Stomach (tissue), 9 donors: ENCODE data around the gene NME4. TPM values are rescaled to one million over a fixed set of nuclear protein-coding genes. Genes with fewer than 3 reads are reported as not detected.
A peak's percentile ranks its signal among the peaks of the same experiment; 100 is the strongest.

Experiments
- DNase-seq, 2 donors: peaks; one replicate each; pipeline versions ENCODE4 v3.0.0 to v3.0.0-alpha.2; 2013 to 2019
- H3K27ac ChIP-seq, 5 donors: fragments of 200-600 bp in 4 of 5; sonication (generic) in 4 of 5; one replicate each; pipeline ENCODE4 v1.5.1; 2013 to 2019; ENCODE audit warnings: mild to moderate bottlenecking in 1 of 5, moderate library complexity in 1 of 5
- H3K27me3 ChIP-seq, 3 donors: fragments of 200-600 bp; sonication (generic); one replicate each; pipeline ENCODE4 v1.5.1; 2017 to 2019; ENCODE audit warnings: mixed run types in 1 of 3
- H3K36me3 ChIP-seq, 4 donors: fragments of 200-600 bp; sonication (generic); 1 replicate in 3 of 4; 2 replicates in 1 of 4; pipeline ENCODE4 v1.5.1; 2016 to 2019
- H3K4me1 ChIP-seq, 4 donors: fragments of 200-600 bp; sonication (generic); one replicate each; pipeline ENCODE4 v1.5.1; 2016 to 2019
- H3K4me3 ChIP-seq, 4 donors: fragments of 200-600 bp; sonication (generic) in 3 of 4; one replicate each; pipeline ENCODE4 v1.5.1; 2016 to 2019; ENCODE audit warnings: mild to moderate bottlenecking in 1 of 4
- H3K9me3 ChIP-seq, 4 donors: fragments of 200-600 bp; sonication (generic); one replicate each; pipeline ENCODE4 v1.5.1; 2016 to 2019
- EP300 ChIP-seq: sonication (generic); formaldehyde crosslinking; IDR thresholded peaks from one replicate; pipeline ENCODE4 v1.6.1; 2017; ENCODE audit warnings: antibody characterized with exemption
- POLR2A ChIP-seq, 4 donors: fragments of 450-650 bp; IDR thresholded peaks; one replicate each; pipeline ENCODE4 v1.6.1; 2016; ENCODE audit warnings: antibody characterized with exemption in 4 of 4, control low read depth in 2 of 4, mild to moderate bottlenecking in 1 of 4, moderate library complexity in 1 of 4
- POLR2AphosphoS5 ChIP-seq, 3 donors: sonication (generic); formaldehyde crosslinking; IDR thresholded peaks; one replicate each; pipeline ENCODE4 v1.6.1; 2016; ENCODE audit warnings: antibody characterized with exemption in 3 of 3
- WGBS, 5 donors: extraction: QIAGEN DNeasy Blood & Tissue Kit in 3 of 5; methylation state at CpG; one replicate each; pipeline versions ENCODE4 v1.1.5 to v1.1.7; 2013 to 2018; 5-methylcytosine and 5-hydroxymethylcytosine counted together
- intact Hi-C: fragments of 100-400 bp; cut with DNase I; formaldehyde crosslinking; loops from one replicate; pipeline ENCODE4 v1.15.1; 2023; ENCODE audit warnings: low total_unique reads
- polyA plus RNA-seq, 3 donors: library from polyadenylated mRNA; stranded (reverse); fragments of 200-250 nt; gene quantifications; one replicate each; pipeline ENCODE4 v1.2.3, GENCODE V29; 2013
- total RNA-seq, 5 donors: library from RNA; depleted of rRNA; stranded (reverse); fragments of >200 nt; gene quantifications; one replicate each; pipeline versions ENCODE4 v1.1.0 to v1.2.3, GENCODE V29; 2014 to 2016
- TF ChIP-seq, protein P1 (sequence below), 7 experiments: fragments of 450-650 bp in 4 of 7; fragments of 200-600 bp in 3 of 7; sonication (generic) in 3 of 7; IDR thresholded peaks; one replicate each; pipeline ENCODE4 v1.5.1; 2016 to 2019; ENCODE audit warnings: antibody characterized with exemption in 7 of 7, control low read depth in 2 of 7, mild to moderate bottlenecking in 1 of 7
- donor health status: healthy with polysubstance abuse.
- donor health status: Bipolar disorder and iron deficiency.
- donor health status: healthy.

Gene NME4
- total and polyA plus RNA-seq, 8 donors = 23.3 to 187 (median 89.8) TPM

DNA sequence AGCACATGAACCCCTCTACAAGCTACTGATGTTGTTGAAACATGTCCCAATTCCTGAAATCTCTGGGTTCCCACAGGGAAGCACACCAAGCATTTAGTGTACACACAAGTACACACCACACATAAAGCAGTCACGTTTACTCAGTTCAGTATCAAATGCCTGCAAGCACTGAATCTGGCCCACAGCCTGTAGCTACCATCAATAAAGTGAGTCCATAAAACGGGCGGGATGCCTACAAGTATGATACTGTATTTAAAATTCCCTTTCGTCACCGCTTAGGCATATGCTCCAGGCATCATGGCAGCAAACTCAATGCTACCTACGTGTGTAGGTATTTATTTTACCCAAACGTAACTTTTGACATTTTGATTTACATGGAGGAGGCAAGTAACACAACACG lies 46.8 kb upstream of the NME4 start:
- WGBS, 5 donors = 75 to 80% (median 79%) methylated on average over 8 of the region's 8 CpGs
- peaks cover 7 to 39% (median 26%) of the 10 kb centered on the region in 4 donors for H3K4me1 ChIP-seq
- no peak overlapping the region for H3K27ac ChIP-seq
- no peak for DNase-seq
- H3K4me3 ChIP-seq = no peak overlapping the region
- peaks cover 10 to 23% (median 17%) of the 10 kb centered on the region in 4 donors for H3K36me3 ChIP-seq
- no peaks in the 10 kb centered on the region for H3K27me3 ChIP-seq
- TF ChIP-seq POLR2AphosphoS5 (IDR thresholded peaks at IDR 0.05) (no peak), POLR2A (IDR thresholded peaks at IDR 0.05) (no peak), EP300 (no peak)
- TF ChIP-seq, protein P1, sequence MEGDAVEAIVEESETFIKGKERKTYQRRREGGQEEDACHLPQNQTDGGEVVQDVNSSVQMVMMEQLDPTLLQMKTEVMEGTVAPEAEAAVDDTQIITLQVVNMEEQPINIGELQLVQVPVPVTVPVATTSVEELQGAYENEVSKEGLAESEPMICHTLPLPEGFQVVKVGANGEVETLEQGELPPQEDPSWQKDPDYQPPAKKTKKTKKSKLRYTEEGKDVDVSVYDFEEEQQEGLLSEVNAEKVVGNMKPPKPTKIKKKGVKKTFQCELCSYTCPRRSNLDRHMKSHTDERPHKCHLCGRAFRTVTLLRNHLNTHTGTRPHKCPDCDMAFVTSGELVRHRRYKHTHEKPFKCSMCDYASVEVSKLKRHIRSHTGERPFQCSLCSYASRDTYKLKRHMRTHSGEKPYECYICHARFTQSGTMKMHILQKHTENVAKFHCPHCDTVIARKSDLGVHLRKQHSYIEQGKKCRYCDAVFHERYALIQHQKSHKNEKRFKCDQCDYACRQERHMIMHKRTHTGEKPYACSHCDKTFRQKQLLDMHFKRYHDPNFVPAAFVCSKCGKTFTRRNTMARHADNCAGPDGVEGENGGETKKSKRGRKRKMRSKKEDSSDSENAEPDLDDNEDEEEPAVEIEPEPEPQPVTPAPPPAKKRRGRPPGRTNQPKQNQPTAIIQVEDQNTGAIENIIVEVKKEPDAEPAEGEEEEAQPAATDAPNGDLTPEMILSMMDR (IDR thresholded peaks at IDR 0.05) = no peak
- intact Hi-C loops = no loop called here
- no peaks in the 10 kb centered on the region for H3K9me3 ChIP-seq

GRCh38 chr16:351804-352520 lies 45.0 kb upstream of the NME4 start:
- Histone ChIP-seq H3K9me3 (no peaks in the 10 kb centered on the region), H3K4me3 (peak overlapping the region; percentile 71 to 79 (median 76)), H3K27ac (peak overlapping the region; percentile 50 to 89 (median 72)), H3K4me1 (peaks cover 7 to 39% (median 23%) of the 10 kb centered on the region in 4 donors), H3K36me3 (peaks cover 0 to 6% (median 0%) of the 10 kb centered on the region in 4 donors), H3K27me3 (no peaks in the 10 kb centered on the region)
- WGBS, 5 donors = 0 to 1% (median 1%) methylated on average over 11 to 94 of the region's 95 CpGs
- DNase-seq = peak in 1 of 2 donors; percentile 64
- TF ChIP-seq POLR2AphosphoS5 (IDR thresholded peaks at IDR 0.05) = no peak
- no peak for TF ChIP-seq EP300
- no peak for TF ChIP-seq POLR2A (IDR thresholded peaks at IDR 0.05)
- TF ChIP-seq, protein P1 (IDR thresholded peaks at IDR 0.05) = no peak
- intact Hi-C loops = no loop called here

DNA sequence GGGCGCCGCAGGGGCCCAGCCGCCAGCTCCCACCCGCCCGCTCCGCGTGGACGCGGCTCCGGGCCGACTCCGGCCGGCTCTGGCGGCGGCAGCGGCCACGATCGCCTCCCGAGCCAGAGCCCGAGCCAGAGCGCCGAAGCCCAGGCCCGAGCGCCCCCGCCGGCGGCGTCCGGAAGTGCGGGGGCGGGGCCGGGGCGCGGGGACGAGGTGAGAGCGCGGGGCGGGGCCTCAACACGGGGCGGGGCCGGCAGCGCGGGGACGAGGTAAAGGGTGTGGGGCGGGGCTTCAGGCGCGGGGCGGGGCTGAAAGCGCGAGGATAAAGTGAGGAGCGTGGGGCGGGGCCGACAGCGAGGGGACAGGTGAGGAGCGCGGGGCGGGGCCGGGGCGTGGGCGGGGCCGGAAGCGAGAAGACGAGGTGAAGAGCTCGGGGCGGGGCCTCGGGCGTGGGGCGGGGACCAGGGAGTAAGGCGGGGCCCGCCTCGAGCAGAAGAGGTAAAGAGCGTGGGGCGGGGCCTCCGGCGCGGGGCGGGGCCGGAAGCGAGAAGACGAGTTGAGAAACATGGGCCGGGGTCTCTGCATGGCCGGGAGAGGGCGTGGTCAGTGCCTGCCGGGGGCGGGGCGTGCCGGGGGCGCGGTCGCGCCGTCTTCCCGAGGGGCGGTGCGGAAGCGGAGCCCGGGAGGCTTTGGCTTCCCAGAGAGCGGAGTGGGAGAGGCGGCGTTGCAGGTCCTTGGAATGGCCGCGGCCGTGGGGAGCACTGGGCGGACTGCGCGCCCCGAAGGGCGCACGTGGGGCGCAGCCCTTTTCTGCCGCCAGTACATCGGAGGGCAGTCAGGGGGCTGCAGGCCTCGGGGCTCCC lies 44.2 kb upstream of the NME4 start, which contains the start of gene AXIN1:
TSS of gene AXIN1 (minus strand) at position 177 of the 857 bp plus-strand sequence. CDS start 5,698 bp downstream, outside the sequence.
- H3K4me1 ChIP-seq = peaks cover 7 to 33% (median 22%) of the 10 kb centered on the region in 4 donors
- WGBS, 5 donors = 1% methylated on average over 67 to 113 of the region's 113 CpGs
- no peaks in the 10 kb centered on the region for H3K36me3 ChIP-seq
- TF ChIP-seq, protein P1 (IDR thresholded peaks at IDR 0.05) = peak in 3 of 7 experiments; percentile 40 to 93 (median 83)
- TF ChIP-seq POLR2AphosphoS5 (IDR thresholded peaks at IDR 0.05) (peak in 2 of 3 donors; percentile 79 to 80), POLR2A (IDR thresholded peaks at IDR 0.05) (no peak)
- peak within 1 kb of the TSS; percentile 68 to 89 (median 81) for H3K27ac ChIP-seq
- intact Hi-C loops = no loop called here
- DNase-seq = peak; percentile 99 to 100
- H3K27me3 ChIP-seq = no peaks in the 10 kb centered on the region
- peak within 1 kb of the TSS; percentile 71 to 79 (median 76) for H3K4me3 ChIP-seq
- H3K9me3 ChIP-seq = no peaks in the 10 kb centered on the region
